Endothelial cell of umbilical vein (primary cell): ENCODE measurements around the gene ALKBH5. TPM values are rescaled to one million over a fixed set of nuclear protein-coding genes. Genes with fewer than 3 reads are reported as not detected.
A peak's percentile ranks its signal among the peaks of the same experiment; 100 is the strongest.

Experiments used
- BruUV-seq: library from RNA; stranded (reverse); fragments of 400-500 nt; replicated peaks from 2 replicates; lab custom pipeline; 2021; lab: Mats Ljungman, UMichigan
- CTCF ChIA-PET: fragments of 300-600, 350-600 bp; sonication (Branson Sonifier 250); formaldehyde crosslinking; loops from one replicate; lab custom pipeline; 2021; ENCODE audit warnings: antibody characterized with exemption, inconsistent platforms; lab: Charles Lee
- POLR2A ChIA-PET: fragments of 300-600, 350-600 bp; sonication (Branson Sonifier 250); formaldehyde crosslinking; loops from one replicate; lab custom pipeline; 2021; ENCODE audit warnings: antibody characterized with exemption, inconsistent platforms; lab: Charles Lee
- DNase-seq: peaks from one replicate; pipeline ENCODE4 v3.0.0-alpha.2; 2011; ENCODE audit warnings: low read depth, low spot score
- FAIRE-seq: peaks from 2 replicates; lab custom pipeline; 2011; peaks lifted over from hg19 to GRCh38; lab: Jason Lieb, UNC
- H2AFZ ChIP-seq: 2 replicates; pipeline ENCODE4 v1.6.0; 2012; ENCODE audit warnings: low read depth, low read length, control low read depth, inconsistent platforms
- H3K27ac ChIP-seq: 2 replicates; pipeline ENCODE4 v1.5.1; 2011; ENCODE audit warnings: low read depth, mild to moderate bottlenecking, control low read depth, low read length, moderate library complexity; ENCODE audit not compliant: insufficient read depth
- H3K27me3 ChIP-seq, 2 experiments: 2 replicates each; pipeline versions ENCODE4 v1.6.0 to v1.6.1; 2011; ENCODE audit warnings: low read length in 2 of 2, mixed read lengths in 1 of 2; ENCODE audit not compliant: control insufficient read depth in 2 of 2, insufficient read depth in 2 of 2
- H3K36me3 ChIP-seq, 2 experiments: 2 replicates in 1 of 2; 3 replicates in 1 of 2; pipeline ENCODE4 v1.5.1; 2011; ENCODE audit warnings: low read length in 2 of 2, mild to moderate bottlenecking in 1 of 2, moderate library complexity in 1 of 2; ENCODE audit not compliant: control insufficient read depth in 2 of 2, insufficient read depth in 2 of 2; ENCODE audit errors: extremely low read depth in 1 of 2
- H3K4me1 ChIP-seq: 3 replicates; pipeline ENCODE4 v1.5.1; 2011; ENCODE audit warnings: mild to moderate bottlenecking, low read length; ENCODE audit not compliant: control insufficient read depth, insufficient read depth; ENCODE audit errors: extremely low read depth
- H3K4me2 ChIP-seq: 2 replicates; pipeline ENCODE4 v1.6.1; 2011; ENCODE audit warnings: low read length, control low read depth, mixed read lengths; ENCODE audit not compliant: insufficient read depth
- H3K4me3 ChIP-seq, 3 experiments: fragments of 200-600 bp in 1 of 3; sonication (generic), shearing (Covaris generic) in 1 of 3; replicated peaks in 1 of 3; 2 replicates each; pipeline ENCODE4 v1.5.1; 2011 to 2016; ENCODE audit warnings: control low read depth in 3 of 3, low read length in 3 of 3, mild to moderate bottlenecking in 2 of 3, inconsistent platforms in 1 of 3, low read depth in 1 of 3, moderate library complexity in 1 of 3; ENCODE audit not compliant: insufficient read depth in 1 of 3
- H3K79me2 ChIP-seq: 2 replicates; pipeline ENCODE4 v1.6.0; 2012; ENCODE audit warnings: low read length, inconsistent platforms; ENCODE audit not compliant: control insufficient read depth, insufficient read depth
- H3K9ac ChIP-seq: replicated peaks from 2 replicates; pipeline ENCODE3; 2011; ENCODE audit warnings: low read length, control low read depth; ENCODE audit not compliant: insufficient read depth; ENCODE audit errors: extremely low read depth
- H3K9me1 ChIP-seq: replicated peaks from 3 replicates; pipeline ENCODE4 v1.6.0; 2011; ENCODE audit warnings: mild to moderate bottlenecking, low read length; ENCODE audit not compliant: control insufficient read depth, insufficient read depth; ENCODE audit errors: extremely low read depth
- H3K9me3 ChIP-seq: replicated peaks from 2 replicates; pipeline ENCODE4 v1.5.1; 2012; ENCODE audit warnings: low read length, inconsistent platforms; ENCODE audit not compliant: control insufficient read depth, insufficient read depth
- H4K20me1 ChIP-seq: replicated peaks from 2 replicates; pipeline ENCODE3; 2011; ENCODE audit warnings: mild to moderate bottlenecking, low read length; ENCODE audit not compliant: control insufficient read depth, insufficient read depth; ENCODE audit errors: extremely low read depth
- EZH2 ChIP-seq: IDR thresholded peaks from 2 replicates; pipeline ENCODE4 v1.6.1; 2012; ENCODE audit warnings: borderline replicate concordance, low read depth, mild to moderate bottlenecking, moderate library complexity, low read length, inconsistent platforms; ENCODE audit not compliant: severe bottlenecking
- FOS ChIP-seq: IDR thresholded peaks from 2 replicates; pipeline ENCODE4 v1.6.1; 2011; ENCODE audit warnings: mild to moderate bottlenecking, low read length, moderate library complexity, borderline replicate concordance; ENCODE audit not compliant: insufficient read depth
- GATA2 ChIP-seq: IDR thresholded peaks from 2 replicates; pipeline ENCODE4 v1.7.0; 2011; ENCODE audit warnings: low read depth, mild to moderate bottlenecking, moderate library complexity, mixed read lengths, low read length; ENCODE audit not compliant: insufficient read length, insufficient read depth
- JUN ChIP-seq: IDR thresholded peaks from 2 replicates; pipeline ENCODE4 v1.6.1; 2011; ENCODE audit warnings: borderline replicate concordance, low read depth; ENCODE audit not compliant: insufficient read length, insufficient read depth
- MYC ChIP-seq: IDR thresholded peaks from one replicate; pipeline ENCODE4 v1.6.1; 2011; ENCODE audit warnings: mild to moderate bottlenecking, low read depth, low read length
- POLR2A ChIP-seq: IDR thresholded peaks from 2 replicates; pipeline ENCODE4 v1.6.1; 2012; ENCODE audit warnings: low read depth, mild to moderate bottlenecking, control low read depth, low read length
- POLR2AphosphoS5 ChIP-seq: IDR thresholded peaks from 2 replicates; pipeline ENCODE4 v1.6.1; 2012; ENCODE audit warnings: low read depth, mild to moderate bottlenecking, control low read depth, low read length, moderate library complexity; ENCODE audit not compliant: insufficient read depth
- dilution Hi-C: fragments of 300-500 bp; cut with MboI; formaldehyde crosslinking; loops from one replicate; pipeline ENCODE4 v1.15.0; 2019; ENCODE audit warnings: low sequenced_read_pairs; ENCODE audit not compliant: extremely low pct_ligation_motif_present
- intact Hi-C: fragments of 100-400 bp; cut with micrococcal nuclease; formaldehyde crosslinking; loops from one replicate; pipeline ENCODE4 v1.10.0; 2022
- polyA plus RNA-seq, 4 experiments: library from polyadenylated mRNA; depleted of rRNA in 3 of 4; stranded (reverse) in 3 of 4; unstranded in 1 of 4; fragments of >200 nt; gene quantifications; 2 replicates each; pipeline versions ENCODE4 v1.2.1 to v1.2.3, GENCODE V29; 2011 to 2012; ENCODE audit warnings: missing spikeins in 1 of 4
- total RNA-seq: library from RNA; stranded (reverse); gene quantifications from 2 replicates; pipeline ENCODE4 v1.2.3, GENCODE V29; 2021
- TF ChIP-seq, protein P1 (sequence below): IDR thresholded peaks from 2 replicates; pipeline ENCODE4 v1.6.1; 2011; ENCODE audit not compliant: insufficient read depth, insufficient read length
- TF ChIP-seq, protein P2 (sequence below), 2 donors: IDR thresholded peaks; 1 replicate in 1 of 2; 2 replicates in 1 of 2; pipeline ENCODE4 v1.5.1; 2011; ENCODE audit warnings: low read length in 2 of 2, mild to moderate bottlenecking in 2 of 2, moderate library complexity in 2 of 2, control low read depth in 1 of 2, inconsistent platforms in 1 of 2, low read depth in 1 of 2; ENCODE audit not compliant: insufficient read depth in 1 of 2; ENCODE audit errors: extremely low read depth in 1 of 2

Gene ALKBH5
- total and polyA plus RNA-seq, 2 donors (not counting 3 experiments of a cell fraction or from before 2014, with no cell fraction given) = 55.3 to 71.0 TPM

DNA sequence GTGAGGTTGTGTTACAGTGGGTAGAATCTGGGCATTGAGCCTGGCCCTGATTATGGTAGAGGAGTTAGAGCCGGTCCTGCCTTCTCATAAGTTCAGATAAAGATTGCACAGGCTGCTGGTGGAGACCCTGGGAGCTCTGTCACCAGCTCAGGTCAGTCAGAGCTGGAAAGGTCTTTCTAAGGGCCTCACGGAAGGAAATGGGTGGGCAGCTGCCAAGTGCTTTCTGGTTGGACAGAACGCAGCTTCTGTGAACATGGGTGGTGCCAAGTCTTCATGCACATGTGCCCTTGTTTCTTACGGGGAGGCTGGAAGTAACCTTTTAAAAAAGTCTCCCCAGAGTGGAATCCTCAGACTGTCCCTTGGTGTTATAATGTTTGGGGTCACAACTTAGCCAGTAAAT lies 14.9 kb downstream of the ALKBH5 start:
- dilution Hi-C loops (no loop called here), intact Hi-C loops (no loop called here)
- DNase-seq (no peak), FAIRE-seq (peak; percentile 15)
- no peaks in the 10 kb centered on the region for H3K27me3 ChIP-seq
- ChIA-PET CTCF (interaction anchor here (1.8 to 2.2 kb wide), 2 partner anchors 18 to 58 kb away, joined by 8 read pairs; no protein-coding TSS in a partner anchor), POLR2A (no interaction called here)
- no peaks in the 10 kb centered on the region for H3K9me1 ChIP-seq
- no peak overlapping the region for H3K9ac ChIP-seq
- no peak overlapping the region for H3K27ac ChIP-seq
- TF ChIP-seq FOS (no peak), JUN (no peak), GATA2 (no peak), EZH2 (no peak), POLR2AphosphoS5 (no peak), MYC (no peak), POLR2A (no peak)
- TF ChIP-seq, protein P1, sequence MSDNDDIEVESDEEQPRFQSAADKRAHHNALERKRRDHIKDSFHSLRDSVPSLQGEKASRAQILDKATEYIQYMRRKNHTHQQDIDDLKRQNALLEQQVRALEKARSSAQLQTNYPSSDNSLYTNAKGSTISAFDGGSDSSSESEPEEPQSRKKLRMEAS = no peak
- TF ChIP-seq, protein P2, sequence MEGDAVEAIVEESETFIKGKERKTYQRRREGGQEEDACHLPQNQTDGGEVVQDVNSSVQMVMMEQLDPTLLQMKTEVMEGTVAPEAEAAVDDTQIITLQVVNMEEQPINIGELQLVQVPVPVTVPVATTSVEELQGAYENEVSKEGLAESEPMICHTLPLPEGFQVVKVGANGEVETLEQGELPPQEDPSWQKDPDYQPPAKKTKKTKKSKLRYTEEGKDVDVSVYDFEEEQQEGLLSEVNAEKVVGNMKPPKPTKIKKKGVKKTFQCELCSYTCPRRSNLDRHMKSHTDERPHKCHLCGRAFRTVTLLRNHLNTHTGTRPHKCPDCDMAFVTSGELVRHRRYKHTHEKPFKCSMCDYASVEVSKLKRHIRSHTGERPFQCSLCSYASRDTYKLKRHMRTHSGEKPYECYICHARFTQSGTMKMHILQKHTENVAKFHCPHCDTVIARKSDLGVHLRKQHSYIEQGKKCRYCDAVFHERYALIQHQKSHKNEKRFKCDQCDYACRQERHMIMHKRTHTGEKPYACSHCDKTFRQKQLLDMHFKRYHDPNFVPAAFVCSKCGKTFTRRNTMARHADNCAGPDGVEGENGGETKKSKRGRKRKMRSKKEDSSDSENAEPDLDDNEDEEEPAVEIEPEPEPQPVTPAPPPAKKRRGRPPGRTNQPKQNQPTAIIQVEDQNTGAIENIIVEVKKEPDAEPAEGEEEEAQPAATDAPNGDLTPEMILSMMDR (IDR thresholded peaks at IDR 0.05; ENCODE audit: extremely low read depth in 1 of 2, insufficient read depth in 1 of 2, low read depth in 1 of 2, low read length in 2 of 2) = no peak
- H3K9me3 ChIP-seq = no peaks in the 10 kb centered on the region
- no TSS peak for BruUV-seq
- no peak overlapping the region for H3K4me3 ChIP-seq
- no peak overlapping the region for H2AFZ ChIP-seq
- H4K20me1 ChIP-seq = no peaks in the 10 kb centered on the region
- no peak overlapping the region for H3K4me2 ChIP-seq
- peaks cover 19 to 31% of the 10 kb centered on the region in 2 experiments for H3K36me3 ChIP-seq
- peaks cover 77% of the 10 kb centered on the region for H3K79me2 ChIP-seq
- peaks cover 8% of the 10 kb centered on the region for H3K4me1 ChIP-seq
